Heart right ventricle (tissue), 16 donors: ENCODE measurements around the gene HTR3B. TPM values are rescaled to one million over a fixed set of nuclear protein-coding genes. Genes with fewer than 3 reads are reported as not detected.

ENCODE experiments used
- ATAC-seq, 8 donors: fragments of 200-7000 bp; cut with Tn5 transposase; one replicate each; pipeline ENCODE4 v1.9.1; 2020; ENCODE audit warnings: mild to moderate bottlenecking in 8 of 8, moderate library complexity in 8 of 8, moderate number of reproducible peaks in 1 of 8
- DNase-seq, 2 donors: peaks; one replicate each; pipeline ENCODE4 v3.0.0-alpha.2; 2020
- H3K27ac ChIP-seq, 10 donors: fragments of 200-600 bp; sonication (generic) in 2 of 10; one replicate each; pipeline versions ENCODE4 v1.5.0 to v1.8.0; 2020 to 2022; ENCODE audit warnings: mild to moderate bottlenecking in 3 of 10
- H3K27me3 ChIP-seq, 7 donors: fragments of 200-600 bp; one replicate each; pipeline ENCODE4 v1.8.0; 2021 to 2022; ENCODE audit warnings: mild to moderate bottlenecking in 2 of 7
- H3K36me3 ChIP-seq, 9 donors: fragments of 200-600 bp; sonication (generic) in 1 of 9; one replicate each; pipeline versions ENCODE4 v1.5.0 to v1.8.0; 2020 to 2022; ENCODE audit warnings: mild to moderate bottlenecking in 2 of 9
- H3K4me1 ChIP-seq, 9 donors: fragments of 200-600 bp; sonication (generic) in 1 of 9; one replicate each; pipeline versions ENCODE4 v1.5.0 to v1.8.0; 2020 to 2022; ENCODE audit warnings: mild to moderate bottlenecking in 4 of 9
- H3K4me3 ChIP-seq, 10 donors: fragments of 200-600 bp; sonication (generic) in 2 of 10; one replicate each; pipeline versions ENCODE4 v1.5.0 to v1.8.0; 2020 to 2022; ENCODE audit warnings: mild to moderate bottlenecking in 7 of 10, moderate library complexity in 2 of 10
- H3K9me3 ChIP-seq, 11 donors: fragments of 200-600 bp in 10 of 11; sonication (generic) in 2 of 11; one replicate each; pipeline versions ENCODE4 v1.5.0 to v1.8.0; 2013 to 2022; ENCODE audit warnings: mild to moderate bottlenecking in 2 of 11, control low read depth in 1 of 11, moderate library complexity in 1 of 11
- CTCF ChIP-seq, 9 donors: fragments of 200-600 bp; sonication (generic) in 2 of 9; IDR thresholded peaks; one replicate each; pipeline versions ENCODE4 v1.5.0 to v1.8.0; 2021 to 2022; ENCODE audit warnings: antibody characterized with exemption in 9 of 9, mild to moderate bottlenecking in 5 of 9, moderate library complexity in 1 of 9
- WGBS, 2 donors: extraction: QIAGEN DNeasy Blood & Tissue Kit; methylation state at CpG; one replicate each; pipeline ENCODE4 v1.1.7; 2013; ENCODE audit warnings: inconsistent platforms in 1 of 2; 5-methylcytosine and 5-hydroxymethylcytosine counted together
- intact Hi-C, 10 donors: fragments of 100-400 bp; cut with DNase I; formaldehyde crosslinking; loops; one replicate each; pipeline versions ENCODE4 v1.11.1 to v1.14.2; 2022
- polyA plus RNA-seq, 2 donors: library from polyadenylated mRNA; stranded (reverse); fragments of 200-250 nt; gene quantifications; one replicate each; pipeline ENCODE4 v1.2.3, GENCODE V29; 2013
- total RNA-seq, 10 donors: library from RNA; stranded (reverse); fragmentation: NEBNext Ultra II Directional in 3 of 10; extraction: Animal tissue kit (Norgen Biotek cat#: 25700) in 3 of 10; gene quantifications; one replicate each; pipeline versions ENCODE4 v1.2.1 to v1.2.4, GENCODE V29; 2021 to 2023
- donor health status: Arrhythmogenic right ventricular cardiomyopathy.
- donor health status: ischemic (EF 13 %, LVEDD 7.1; RV severe dilation, severe dysfunction).
- donor health status: healthy with polysubstance abuse.
- donor health status: DM: no; HTN: yes; CAD: no.
- donor health status: DM: no; HTN: no; CAD: no.
- donor health status: ischemic (EF 25% LVEDD 6.9; RV normal size, moderate dysfunction).
- donor health status: ischemic (EF 25% LVEDD 5.7; RV mildly dilated, moderate dysfunction).
- donor health status: healthy.
- donor health status: DM: yes; HTN: yes; CAD: no.
- donor health status: Ischemic cardiomyopathy.
- donor health status: ischemic (EF 35%, LVEDD 5.7; RV mildly dilated, moderate dysfunction).
- donor health status: nonischemic (EF 11% LVEDD 7.7; RV severe dilation, severe dysfunction).
- donor health status: DM: yes; HTN: yes; CAD: no.
- donor health status: PGD.
- donor health status: ischemic (EF 29% LVEDD 5.4; RV normal size, mild dysfunction).
- donor health status: nonischemic (EF 23%, LVEDD 6.1; RV moderate dilation, normal function).

The HTR3B gene
- total and polyA plus RNA-seq, 12 donors, result not detected

- no peaks in the 10 kb centered on the region for H3K9me3 ChIP-seq
- no peak overlapping the region for H3K4me3 ChIP-seq
- DNase-seq (no peak), ATAC-seq (no peak)
- 17 to 36% methylated on average over 1 of the region's 1 CpG for WGBS, 2 donors
- TF ChIP-seq CTCF (IDR thresholded peaks at IDR 0.05), result no peak
- intact Hi-C loops, result no loop called here
- H3K27me3 ChIP-seq, result peaks cover 0 to 35% (median 25%) of the 10 kb centered on the region in 7 donors
- peaks cover 3 to 11% (median 8%) of the 10 kb centered on the region in 9 donors for H3K4me1 ChIP-seq
- no peak overlapping the region for H3K27ac ChIP-seq
- H3K36me3 ChIP-seq, result no peaks in the 10 kb centered on the region
These were observed 74.8 kb downstream of the HTR3B start for GRCh38 chr11:113979431-113979830.

GRCh38 chr11:113980785-113981184 lies 76.2 kb downstream of the HTR3B start:
- no peaks in the 10 kb centered on the region for H3K4me1 ChIP-seq
- DNase-seq, result no peak
- intact Hi-C loops, result no loop called here
- H3K4me3 ChIP-seq, result no peak overlapping the region
- no peaks in the 10 kb centered on the region for H3K9me3 ChIP-seq
- H3K36me3 ChIP-seq, result no peaks in the 10 kb centered on the region
- ATAC-seq, result no peak
- no peak overlapping the region for H3K27ac ChIP-seq
- TF ChIP-seq CTCF (IDR thresholded peaks at IDR 0.05), result no peak
- 65 to 75% methylated on average over 6 of the region's 6 CpGs for WGBS, 2 donors
- peaks cover 0 to 35% (median 25%) of the 10 kb centered on the region in 7 donors for H3K27me3 ChIP-seq

GRCh38 chr11:113982306-113982705 lies 77.7 kb downstream of the HTR3B start:
- Histone ChIP-seq H3K4me3 (no peak overlapping the region), H3K4me1 (no peaks in the 10 kb centered on the region), H3K36me3 (no peaks in the 10 kb centered on the region), H3K9me3 (no peaks in the 10 kb centered on the region), H3K27me3 (peaks cover 0 to 44% (median 28%) of the 10 kb centered on the region in 7 donors), H3K27ac (no peak overlapping the region)
- intact Hi-C loops, result no loop called here
- TF ChIP-seq CTCF (IDR thresholded peaks at IDR 0.05), result no peak
- no peak for ATAC-seq
- no peak for DNase-seq

DNA sequence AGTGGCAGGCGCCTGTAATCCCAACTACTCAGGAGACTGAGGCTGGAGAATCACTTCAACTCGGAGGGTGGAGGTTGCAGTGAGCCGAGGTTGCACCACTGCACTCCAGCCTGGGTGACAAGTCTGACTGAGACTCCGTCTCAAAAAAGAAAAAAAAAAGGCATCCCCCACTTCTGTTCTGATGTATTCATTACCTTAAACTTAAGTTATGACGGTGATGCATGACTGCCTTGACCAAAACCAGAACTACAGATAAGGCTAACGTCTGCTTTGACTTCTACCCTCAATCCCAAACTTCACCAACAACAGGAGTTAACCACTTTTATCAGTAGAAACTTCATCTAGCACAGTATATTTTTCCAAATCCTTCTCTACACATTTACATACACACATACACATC lies 80.2 kb downstream of the HTR3B start:
- 68 to 70% methylated on average over 6 of the region's 6 CpGs for WGBS, 2 donors
- no peak overlapping the region for H3K27ac ChIP-seq
- ATAC-seq (no peak), DNase-seq (no peak)
- H3K27me3 ChIP-seq, result peaks cover 0 to 44% (median 21%) of the 10 kb centered on the region in 7 donors
- TF ChIP-seq CTCF (IDR thresholded peaks at IDR 0.05), result no peak
- H3K4me1 ChIP-seq, result no peaks in the 10 kb centered on the region
- intact Hi-C loops, result loop anchor here in 1 of 10 donors (5.0 kb wide), 1 partner anchor 87 kb away; no protein-coding TSS in a partner anchor
- H3K9me3 ChIP-seq, result no peaks in the 10 kb centered on the region
- no peak overlapping the region for H3K4me3 ChIP-seq
- H3K36me3 ChIP-seq, result no peaks in the 10 kb centered on the region
